CD4-positive, alpha-beta memory T cell (primary cell): ENCODE measurements around the gene MTMR3. TPM values are rescaled to one million over a fixed set of nuclear protein-coding genes. Genes with fewer than 3 reads are reported as not detected.
A peak's percentile ranks its signal among the peaks of the same experiment; 100 is the strongest.
"Not testable (repeated sequence)": the region's sequence is repeated elsewhere in the genome, so short reads cannot be mapped to it uniquely, and the experiment has no call there.

ENCODE experiments used
- CTCF ChIA-PET: fragments of 350-600 bp; sonication (Branson Sonifier 250); formaldehyde crosslinking; loops from one replicate; lab custom pipeline; 2021; ENCODE audit warnings: inconsistent platforms; ENCODE audit not compliant: partially characterized antibody; lab: Charles Lee
- POLR2A ChIA-PET: fragments of 350-600 bp; sonication (Branson Sonifier 250); formaldehyde crosslinking; loops from one replicate; lab custom pipeline; 2021; ENCODE audit not compliant: partially characterized antibody; lab: Charles Lee
- DNase-seq, 5 donors: peaks; one replicate each; pipeline versions ENCODE4 v3.0.0 to v3.0.0-alpha.2; 2020 to 2022; ENCODE audit warnings: mixed read lengths in 1 of 5
- H3K27ac ChIP-seq: one replicate; pipeline ENCODE4 v1.7.0; 2013; ENCODE audit warnings: low read depth, low read length
- H3K27me3 ChIP-seq: 2 replicates; pipeline ENCODE4 v1.7.0; 2013; ENCODE audit warnings: mild to moderate bottlenecking, low read length, moderate library complexity; ENCODE audit not compliant: insufficient read depth
- H3K36me3 ChIP-seq: 2 replicates; pipeline ENCODE4 v1.7.0; 2013; ENCODE audit warnings: mild to moderate bottlenecking, low read length, moderate library complexity; ENCODE audit not compliant: insufficient read depth
- H3K4me1 ChIP-seq: 2 replicates; pipeline ENCODE4 v1.7.0; 2013; ENCODE audit warnings: mild to moderate bottlenecking, low read length, moderate library complexity; ENCODE audit not compliant: insufficient read depth
- H3K4me3 ChIP-seq, 2 donors: one replicate each; pipeline ENCODE4 v1.7.0; 2013; ENCODE audit warnings: low read length in 2 of 2, mild to moderate bottlenecking in 1 of 2
- H3K9me3 ChIP-seq, 2 donors: one replicate each; pipeline ENCODE4 v1.7.0; 2013; ENCODE audit warnings: low read length in 2 of 2, control low read depth in 1 of 2; ENCODE audit not compliant: control insufficient read depth in 1 of 2
- H3K27ac Mint-ChIP-seq, 7 donors: one replicate each; pipeline ENCODE4 v1.8.0; 2020 to 2021; ENCODE audit warnings: mixed read lengths in 7 of 7, mild to moderate bottlenecking in 6 of 7, inconsistent platforms in 3 of 7, moderate library complexity in 3 of 7
- H3K27me3 Mint-ChIP-seq, 2 donors: one replicate each; pipeline ENCODE4 v1.8.0; 2020 to 2021; ENCODE audit warnings: mixed read lengths in 2 of 2
- H3K36me3 Mint-ChIP-seq, 2 donors: one replicate each; pipeline ENCODE4 v1.8.0; 2020 to 2021; ENCODE audit warnings: mixed read lengths in 2 of 2, inconsistent platforms in 1 of 2, mild to moderate bottlenecking in 1 of 2
- H3K4me1 Mint-ChIP-seq, 4 donors: one replicate each; pipeline ENCODE4 v1.8.0; 2020 to 2021; ENCODE audit warnings: mixed read lengths in 4 of 4, mild to moderate bottlenecking in 1 of 4
- H3K4me3 Mint-ChIP-seq, 8 donors: one replicate each; pipeline ENCODE4 v1.8.0; 2020 to 2021; ENCODE audit warnings: mixed read lengths in 8 of 8, mild to moderate bottlenecking in 7 of 8, moderate library complexity in 6 of 8, inconsistent platforms in 3 of 8
- H3K9me3 Mint-ChIP-seq, 8 donors: one replicate each; pipeline ENCODE4 v1.8.0; 2020 to 2021; ENCODE audit warnings: mixed read lengths in 8 of 8, mild to moderate bottlenecking in 5 of 8, inconsistent platforms in 3 of 8, moderate library complexity in 1 of 8
- intact Hi-C: fragments of 100-400 bp; cut with micrococcal nuclease; formaldehyde crosslinking; loops from one replicate; pipeline ENCODE4 v1.15.1; 2023
- polyA plus RNA-seq, 2 donors: library from polyadenylated mRNA; unstranded; fragments of 300-500 nt; fragmentation: Illumina TruSeq; gene quantifications; one replicate each; pipeline ENCODE4 v1.2.3, GENCODE V29; 2021
- total RNA-seq, 2 experiments: library from RNA; stranded (reverse); gene quantifications; one replicate each; pipeline ENCODE4 v1.2.3, GENCODE V29; 2021

MTMR3 gene
- total and polyA plus RNA-seq, 4 experiments from 2014 or later, result 11.0 to 68.6 (median 43.3) TPM

DNA sequence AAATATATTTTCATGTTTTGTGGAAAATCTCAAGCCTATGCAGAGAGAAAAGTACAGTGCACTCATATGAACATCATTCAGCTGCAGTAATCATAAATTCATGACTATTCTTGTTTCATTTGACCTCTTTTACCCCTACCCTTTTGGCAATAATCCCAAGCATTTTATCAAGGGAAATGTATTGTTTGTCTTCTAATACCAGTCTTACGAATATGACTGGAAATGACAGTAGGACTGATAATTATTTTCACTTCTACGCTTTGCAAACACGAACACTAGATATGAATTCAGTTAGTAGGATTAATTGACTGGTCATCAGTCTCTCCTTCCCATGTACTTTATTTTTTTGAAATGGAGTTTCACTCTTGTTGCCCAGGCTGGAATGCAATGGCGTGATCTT lies 90.3 kb downstream of the MTMR3 start:
- H3K4me1 Mint-ChIP-seq, result peaks cover 0 to 8% (median 6%) of the 10 kb centered on the region in 4 donors
- ChIA-PET POLR2A (no interaction called here), CTCF (interaction anchor here (0.5 to 0.9 kb wide), 2 partner anchors 13 to 32 kb away, joined by 3 read pairs; no protein-coding TSS in a partner anchor)
- DNase-seq, result no peak
- H3K27ac ChIP-seq, result no peak overlapping the region
- H3K4me3 ChIP-seq, result no peak overlapping the region
- no peak overlapping the region for H3K27ac Mint-ChIP-seq
- H3K4me3 Mint-ChIP-seq, result no peak overlapping the region
- intact Hi-C loops, result no loop called here
- no peaks in the 10 kb centered on the region for H3K9me3 ChIP-seq
- peaks cover 3% of the 10 kb centered on the region for H3K36me3 ChIP-seq
- no peaks in the 10 kb centered on the region for H3K4me1 ChIP-seq
- H3K9me3 Mint-ChIP-seq, result no peaks in the 10 kb centered on the region
- H3K27me3 ChIP-seq, result no peaks in the 10 kb centered on the region
- no peaks in the 10 kb centered on the region for H3K27me3 Mint-ChIP-seq
- peaks cover 23 to 37% of the 10 kb centered on the region in 2 donors for H3K36me3 Mint-ChIP-seq

DNA sequence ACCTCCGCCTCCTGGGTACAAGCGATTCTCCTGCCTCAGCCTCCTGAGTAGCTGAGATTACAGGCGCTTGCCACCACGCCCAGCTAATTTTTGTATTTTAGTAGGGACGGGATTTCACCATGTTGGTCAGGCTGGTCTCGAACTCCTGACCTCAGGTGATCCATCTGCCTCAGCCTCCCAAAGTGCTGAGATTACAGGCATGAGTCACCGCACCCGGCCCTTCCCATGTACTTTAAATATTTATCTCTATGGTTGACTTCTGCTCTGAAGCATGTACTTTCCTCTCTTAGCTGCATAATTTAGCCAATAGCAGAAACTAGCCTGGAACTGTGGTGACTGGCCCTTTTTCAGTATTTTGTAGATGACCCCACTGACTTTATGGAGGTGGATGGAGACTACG lies 90.7 kb downstream of the MTMR3 start:
- H3K9me3 Mint-ChIP-seq, H3K9me3 ChIP-seq, H3K4me1 Mint-ChIP-seq, H3K27me3 Mint-ChIP-seq, CTCF ChIA-PET, DNase-seq, POLR2A ChIA-PET, intact Hi-C loops, H3K36me3 ChIP-seq, H3K4me3 ChIP-seq, H3K27ac ChIP-seq, H3K4me3 Mint-ChIP-seq, H3K4me1 ChIP-seq, H3K27me3 ChIP-seq, H3K27ac Mint-ChIP-seq: not testable (repeated sequence)
- H3K36me3 Mint-ChIP-seq, result peaks cover 23 to 39% of the 10 kb centered on the region in 2 donors

DNA sequence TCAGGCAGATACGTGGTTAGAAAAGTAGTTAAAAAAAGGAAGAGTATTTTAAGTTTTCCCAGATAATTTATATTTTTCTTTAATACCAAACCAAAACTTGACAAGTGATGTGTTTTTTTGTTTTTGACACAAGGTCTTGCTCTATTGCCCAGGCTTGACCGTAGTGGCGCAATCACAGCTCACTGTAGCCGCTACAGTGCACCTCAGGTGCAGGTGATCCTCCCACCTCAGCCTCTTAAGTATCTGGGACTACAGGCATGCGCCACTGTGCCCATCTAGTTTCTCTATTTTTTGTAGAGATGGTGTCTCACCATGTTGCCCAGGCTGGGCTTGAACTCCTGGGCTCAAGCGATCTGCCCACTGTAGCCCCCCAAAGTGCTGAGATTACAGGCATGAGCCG lies 92.5 kb downstream of the MTMR3 start:
- H3K9me3 Mint-ChIP-seq, result no peaks in the 10 kb centered on the region
- Histone ChIP-seq H3K9me3 (no peaks in the 10 kb centered on the region), H3K4me3 (no peak overlapping the region), H3K4me1 (no peaks in the 10 kb centered on the region), H3K27ac (no peak overlapping the region), H3K36me3 (peaks cover 8% of the 10 kb centered on the region), H3K27me3 (no peaks in the 10 kb centered on the region)
- ChIA-PET POLR2A (no interaction called here), CTCF (no interaction called here)
- intact Hi-C loops, result no loop called here
- no peak overlapping the region for H3K27ac Mint-ChIP-seq
- H3K36me3 Mint-ChIP-seq, result peaks cover 31 to 50% of the 10 kb centered on the region in 2 donors
- no peak for DNase-seq
- peaks cover 0 to 5% (median 0%) of the 10 kb centered on the region in 4 donors for H3K4me1 Mint-ChIP-seq
- no peak overlapping the region for H3K4me3 Mint-ChIP-seq
- H3K27me3 Mint-ChIP-seq, result no peaks in the 10 kb centered on the region

DNA sequence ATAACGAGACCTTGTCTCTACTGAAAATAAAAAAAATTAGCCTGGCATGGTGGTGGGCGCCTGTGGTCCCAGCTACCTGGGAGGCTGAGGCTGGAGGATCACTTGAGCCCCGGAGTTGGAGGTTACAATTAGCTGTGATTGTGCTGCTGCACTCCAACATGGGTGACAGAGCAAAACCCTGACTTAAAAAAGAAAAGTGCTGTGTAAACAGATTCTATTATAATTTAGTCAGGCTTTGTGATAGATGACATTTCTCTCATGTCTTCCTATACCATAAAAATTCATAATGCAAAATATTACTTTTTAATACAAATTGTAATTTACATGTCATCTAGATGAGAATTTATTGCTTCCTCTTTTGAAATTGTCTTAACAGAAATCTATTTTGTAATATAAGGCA lies 94.1 kb downstream of the MTMR3 start:
- Histone ChIP-seq H3K27me3 (no peaks in the 10 kb centered on the region), H3K4me3 (no peak overlapping the region), H3K9me3 (no peaks in the 10 kb centered on the region), H3K27ac (no peak overlapping the region), H3K4me1 (no peaks in the 10 kb centered on the region), H3K36me3 (peaks cover 5% of the 10 kb centered on the region)
- H3K4me3 Mint-ChIP-seq, result no peak overlapping the region
- no peaks in the 10 kb centered on the region for H3K9me3 Mint-ChIP-seq
- peaks cover 0 to 3% (median 0%) of the 10 kb centered on the region in 4 donors for H3K4me1 Mint-ChIP-seq
- POLR2A ChIA-PET, result no interaction called here
- no peak for DNase-seq
- H3K36me3 Mint-ChIP-seq, result peaks cover 32 to 47% of the 10 kb centered on the region in 2 donors
- H3K27ac Mint-ChIP-seq, result no peak overlapping the region
- CTCF ChIA-PET, result interaction anchor here (1.3 kb wide), 1 partner anchor 28 kb away, joined by 3 read pairs; no protein-coding TSS in a partner anchor
- H3K27me3 Mint-ChIP-seq, result no peaks in the 10 kb centered on the region
- intact Hi-C loops, result no loop called here

DNA sequence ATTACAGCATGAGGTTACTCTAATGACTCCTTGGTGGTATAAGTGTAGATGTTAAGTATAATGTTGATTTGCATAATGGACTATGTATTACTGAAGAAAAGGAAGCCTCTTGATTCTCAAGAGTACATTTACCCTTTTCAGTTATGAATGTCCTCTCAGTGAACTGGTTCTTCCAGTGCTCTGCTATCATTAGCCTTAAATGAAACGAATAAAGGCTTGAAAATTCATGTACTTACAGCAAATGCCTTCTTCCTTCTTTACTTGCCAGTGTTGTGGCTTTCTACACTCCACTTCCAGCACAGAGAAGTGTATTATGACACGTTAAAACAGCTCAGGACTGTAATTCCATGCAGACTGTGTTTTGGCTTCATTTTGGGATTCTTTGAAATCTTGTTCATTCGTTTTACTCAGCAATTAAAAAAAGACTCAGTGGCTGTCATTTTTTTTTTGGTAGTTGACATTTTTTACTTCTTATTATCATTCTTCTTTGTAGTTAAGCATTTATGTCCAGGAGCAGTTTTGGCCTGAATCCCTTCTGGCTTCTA lies 96.9 kb downstream of the MTMR3 start:
- H3K4me3 Mint-ChIP-seq, result no peak overlapping the region
- ChIA-PET POLR2A (no interaction called here), CTCF (no interaction called here)
- peaks cover 20 to 44% of the 10 kb centered on the region in 2 donors for H3K36me3 Mint-ChIP-seq
- H3K4me1 ChIP-seq, result no peaks in the 10 kb centered on the region
- no peaks in the 10 kb centered on the region for H3K9me3 Mint-ChIP-seq
- H3K9me3 ChIP-seq, result no peaks in the 10 kb centered on the region
- no peak for DNase-seq
- intact Hi-C loops, result loop anchor here (10.0 kb wide), 1 partner anchor 95 kb away; the partner anchor contains the start of gene MTMR3
- H3K4me3 ChIP-seq, result no peak overlapping the region
- H3K27ac ChIP-seq, result no peak overlapping the region
- no peaks in the 10 kb centered on the region for H3K27me3 Mint-ChIP-seq
- H3K4me1 Mint-ChIP-seq, result peaks cover 0 to 4% (median 1%) of the 10 kb centered on the region in 4 donors
- H3K36me3 ChIP-seq, result peaks cover 5% of the 10 kb centered on the region
- H3K27ac Mint-ChIP-seq, result peak overlapping the region in 1 of 7 donors; percentile 19
- no peaks in the 10 kb centered on the region for H3K27me3 ChIP-seq

DNA sequence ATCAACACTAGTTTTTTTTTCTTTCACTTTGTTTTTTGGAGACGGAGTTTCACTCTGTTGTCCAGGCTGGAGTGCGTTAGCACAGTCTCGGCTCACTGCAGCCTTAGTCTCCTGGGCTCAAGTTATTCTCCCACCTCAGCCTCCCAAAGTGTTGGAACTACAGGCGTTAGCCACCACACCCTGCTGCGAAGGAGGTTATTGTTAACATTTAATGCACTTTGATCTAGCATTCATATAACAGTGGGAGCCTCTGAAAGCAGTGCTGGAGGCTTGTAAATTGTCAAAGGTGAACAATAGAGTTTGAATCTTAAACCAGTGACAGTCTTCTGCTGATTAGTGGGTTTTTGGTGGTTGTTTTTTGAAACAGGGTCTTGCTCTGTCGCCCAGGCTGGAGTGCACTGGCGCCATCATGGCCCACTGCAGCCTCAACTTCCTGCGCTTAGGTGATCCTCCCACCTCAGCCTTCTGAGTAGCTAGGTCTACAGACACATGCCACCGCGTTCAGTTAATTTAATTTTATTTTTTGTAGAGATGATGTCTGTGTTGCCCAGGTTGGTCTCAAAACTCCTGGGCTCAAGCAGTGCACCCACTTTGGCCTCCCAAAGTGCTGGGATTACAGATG lies 100.4 kb downstream of the MTMR3 start:
- Mint-ChIP-seq H3K4me3 (no peak overlapping the region), H3K27ac (no peak overlapping the region), H3K36me3 (peaks cover 38 to 58% of the 10 kb centered on the region in 2 donors), H3K9me3 (no peaks in the 10 kb centered on the region), H3K27me3 (no peaks in the 10 kb centered on the region), H3K4me1 (peaks cover 0 to 4% (median 2%) of the 10 kb centered on the region in 4 donors)
- POLR2A ChIA-PET, result no interaction called here
- H3K4me1 ChIP-seq, result no peaks in the 10 kb centered on the region
- no peak overlapping the region for H3K4me3 ChIP-seq
- no peaks in the 10 kb centered on the region for H3K27me3 ChIP-seq
- peaks cover 10% of the 10 kb centered on the region for H3K36me3 ChIP-seq
- no peak for DNase-seq
- H3K9me3 ChIP-seq, result no peaks in the 10 kb centered on the region
- CTCF ChIA-PET, result no interaction called here
- intact Hi-C loops, result loop anchor here (10.0 kb wide), 1 partner anchor 99 kb away; the partner anchor contains the start of gene MTMR3
- no peak overlapping the region for H3K27ac ChIP-seq

DNA sequence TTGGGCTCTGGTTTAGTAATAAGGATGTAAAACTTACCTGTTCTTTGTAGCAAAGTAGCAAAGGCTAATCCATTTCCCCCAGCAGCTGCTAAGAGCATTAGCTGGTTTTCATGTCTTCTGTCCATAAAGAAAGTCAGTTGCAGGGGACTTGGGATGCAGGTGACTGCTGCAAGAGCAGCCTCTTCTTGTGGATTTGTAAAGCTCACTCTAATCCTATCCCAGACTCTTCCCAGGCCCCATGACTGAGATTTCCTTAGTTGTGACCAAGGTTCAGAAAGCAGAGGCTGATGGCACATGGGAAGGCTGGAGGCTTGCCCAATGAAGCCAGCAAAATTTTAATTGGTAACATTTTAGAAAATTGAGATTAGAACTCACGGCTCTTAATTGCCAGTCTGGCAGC lies 102.9 kb downstream of the MTMR3 start:
- Mint-ChIP-seq H3K36me3 (peaks cover 32 to 52% of the 10 kb centered on the region in 2 donors), H3K9me3 (no peaks in the 10 kb centered on the region), H3K4me3 (no peak overlapping the region), H3K27me3 (no peaks in the 10 kb centered on the region), H3K4me1 (peaks cover 0 to 4% (median 2%) of the 10 kb centered on the region in 4 donors), H3K27ac (no peak overlapping the region)
- DNase-seq, result no peak
- no peaks in the 10 kb centered on the region for H3K4me1 ChIP-seq
- H3K9me3 ChIP-seq, result no peaks in the 10 kb centered on the region
- POLR2A ChIA-PET, result no interaction called here
- intact Hi-C loops, result loop anchor here (10.0 kb wide), 1 partner anchor 101 kb away; the partner anchor contains the start of gene MTMR3
- no peaks in the 10 kb centered on the region for H3K27me3 ChIP-seq
- CTCF ChIA-PET, result no interaction called here
- H3K36me3 ChIP-seq, result peaks cover 5% of the 10 kb centered on the region
- no peak overlapping the region for H3K27ac ChIP-seq
- no peak overlapping the region for H3K4me3 ChIP-seq
